Subcutaneous adipose tissue (tissue), 4 donors: ENCODE data around the gene MAP2K2. TPM values are rescaled to one million over a fixed set of nuclear protein-coding genes. Genes with fewer than 3 reads are reported as not detected.

Experiments
- CTCF ChIP-seq: fragments of 450-650 bp; IDR thresholded peaks from one replicate; pipeline ENCODE4 v1.5.1; 2016; ENCODE audit warnings: low read depth, mild to moderate bottlenecking, control low read depth, antibody characterized with exemption, moderate library complexity
- total RNA-seq, 4 donors: library from RNA; depleted of rRNA; stranded (reverse); fragments of >200 nt; gene quantifications; one replicate each; pipeline ENCODE4 v1.1.0, GENCODE V29; 2016

Gene MAP2K2
- total RNA-seq, 4 donors from 2014 or later, result 39.3 to 66.1 (median 56.3) TPM

GRCh38 chr19:4113398-4114088 is 10.4 kb downstream of the MAP2K2 start:
- TF ChIP-seq CTCF, result no peak

GRCh38 chr19:4112367-4112766 is 11.6 kb downstream of the MAP2K2 start:
- no peak for TF ChIP-seq CTCF

- TF ChIP-seq CTCF, result no peak
Observed at GRCh38 chr19:4109626-4109945, 14.3 kb downstream of the MAP2K2 start.

- TF ChIP-seq CTCF, result no peak
Observed at GRCh38 chr19:4108767-4109625, 14.9 kb downstream of the MAP2K2 start.

GRCh38 chr19:4103080-4103433 is 20.9 kb downstream of the MAP2K2 start:
- TF ChIP-seq CTCF, result no peak

- no peak for TF ChIP-seq CTCF
Observed at GRCh38 chr19:4102339-4103079, 21.4 kb downstream of the MAP2K2 start.

GRCh38 chr19:4101496-4101770 is 22.5 kb downstream of the MAP2K2 start:
- TF ChIP-seq CTCF, result no peak
